BLaER1 treated with 17β-estradiol and CSF1 and Interleukin-3, amounts not matched to agents 10 nM and 100 nM (cell line): Measurements from ENCODE around the gene HECTD3.
A peak's percentile ranks its signal among the peaks of the same experiment; 100 is the strongest.

Experiments
- H3K27ac ChIP-seq, 11 experiments: shearing (Covaris generic); formaldehyde crosslinking; 2 replicates each; pipeline ENCODE4 v1.8.1; 2022
- H3K27me3 ChIP-seq, 11 experiments: shearing (Covaris generic); formaldehyde crosslinking; 2 replicates each; pipeline ENCODE4 v1.8.1; 2022
- H3K36me3 ChIP-seq, 11 experiments: shearing (Covaris generic); formaldehyde crosslinking; 2 replicates each; pipeline ENCODE4 v1.8.1; 2022
- H3K4me1 ChIP-seq, 10 experiments: shearing (Covaris generic); formaldehyde crosslinking; 2 replicates each; pipeline ENCODE4 v1.8.1; 2022
- H3K4me2 ChIP-seq, 11 experiments: shearing (Covaris generic); formaldehyde crosslinking; 2 replicates each; pipeline ENCODE4 v1.8.1; 2022
- H3K4me3 ChIP-seq, 10 experiments: shearing (Covaris generic); formaldehyde crosslinking; 2 replicates each; pipeline ENCODE4 v1.8.1; 2022
- H3K9ac ChIP-seq, 11 experiments: shearing (Covaris generic); formaldehyde crosslinking; 2 replicates each; pipeline ENCODE4 v1.8.1; 2022
- H3K9me3 ChIP-seq, 11 experiments: shearing (Covaris generic); formaldehyde crosslinking; replicated peaks in 1 of 11; 2 replicates each; pipeline ENCODE4 v1.8.1; 2022
- H4K20me1 ChIP-seq, 11 experiments: shearing (Covaris generic); formaldehyde crosslinking; 2 replicates each; pipeline ENCODE4 v1.8.1; 2022
- Cebpa-rat ChIP-seq, 11 experiments: shearing (Covaris generic); IDR thresholded peaks; 2 replicates each; pipeline ENCODE4 v1.8.1; 2022

HECTD3 gene

DNA sequence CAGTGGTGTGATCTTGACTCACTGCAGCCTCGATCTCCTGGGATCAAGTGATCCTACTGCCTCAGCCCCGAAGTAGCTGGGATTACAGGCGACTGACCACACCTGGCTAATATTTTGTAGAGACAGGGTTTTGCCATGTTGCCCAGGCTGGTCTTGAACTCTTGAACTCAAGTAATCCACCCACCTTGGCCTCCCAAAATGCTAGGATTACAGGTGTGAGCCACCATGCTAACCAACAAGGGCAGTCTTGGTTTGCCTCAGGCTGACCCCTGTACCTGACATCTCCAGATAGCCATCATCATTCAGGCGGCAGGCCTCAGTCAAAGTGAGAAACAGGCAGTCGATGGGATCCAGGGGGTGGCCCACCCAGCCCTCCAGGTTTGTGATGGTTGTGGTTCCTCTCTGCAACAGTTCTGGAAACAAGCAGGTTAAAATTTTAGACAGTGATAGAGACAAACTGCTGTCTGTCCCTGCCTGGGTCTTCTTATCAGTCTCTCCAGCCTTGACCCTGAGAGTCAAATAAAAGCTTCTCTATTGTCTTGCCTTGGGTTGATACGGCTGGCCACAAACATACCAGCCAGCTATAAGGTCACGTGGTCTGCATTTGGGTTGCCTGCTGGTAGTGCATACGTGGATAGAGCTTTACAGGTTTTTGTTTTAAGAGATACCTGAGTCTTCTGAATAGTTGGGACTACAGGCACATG, 27.7 kb upstream of the HECTD3 start:
- H4K20me1 ChIP-seq: no peaks in the 10 kb centered on the region
- no peak overlapping the region for H3K27ac ChIP-seq
- H3K4me2 ChIP-seq: no peak overlapping the region

DNA sequence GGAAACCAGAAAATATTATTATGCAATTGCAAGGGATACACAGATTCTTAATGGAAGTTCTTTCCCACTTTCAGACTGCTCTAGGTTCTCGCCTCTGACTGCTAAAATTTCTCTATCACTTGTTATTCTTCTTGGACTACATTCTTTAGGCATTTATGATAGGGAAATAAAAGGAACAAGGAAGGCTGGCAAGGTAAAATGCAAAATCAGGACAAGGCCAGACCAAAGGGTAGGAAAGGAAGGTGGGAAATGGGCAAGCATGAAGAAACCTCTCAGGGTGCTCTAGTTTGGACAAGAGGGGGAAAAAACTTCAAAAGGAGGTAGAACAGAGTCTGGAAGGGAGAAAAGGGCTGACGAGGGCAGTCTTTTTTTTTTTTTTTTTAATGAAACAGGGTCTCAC, 27.1 kb upstream of the HECTD3 start:
- Histone ChIP-seq H3K9me3 (no peaks in the 10 kb centered on the region), H3K27ac (no peak overlapping the region), H4K20me1 (no peaks in the 10 kb centered on the region), H3K4me3 (no peak overlapping the region), H3K36me3 (no peaks in the 10 kb centered on the region), H3K9ac (no peak overlapping the region), H3K4me2 (no peak overlapping the region), H3K27me3 (no peaks in the 10 kb centered on the region), H3K4me1 (peaks cover 0 to 4% (median 0%) of the 10 kb centered on the region in 10 experiments; a peak in 2 of 20 replicates)
- no peak for TF ChIP-seq Cebpa-rat (IDR thresholded peaks at IDR 0.05)

More for the DNA sequence above, 27.7 kb upstream of the HECTD3 start:
- H3K4me1 ChIP-seq: no peaks in the 10 kb centered on the region
- H3K4me3 ChIP-seq: no peak overlapping the region
- TF ChIP-seq Cebpa-rat (IDR thresholded peaks at IDR 0.05): no peak
- H3K9ac ChIP-seq: no peak overlapping the region
- H3K27me3 ChIP-seq: no peaks in the 10 kb centered on the region
- H3K36me3 ChIP-seq: no peaks in the 10 kb centered on the region
- no peaks in the 10 kb centered on the region for H3K9me3 ChIP-seq

DNA sequence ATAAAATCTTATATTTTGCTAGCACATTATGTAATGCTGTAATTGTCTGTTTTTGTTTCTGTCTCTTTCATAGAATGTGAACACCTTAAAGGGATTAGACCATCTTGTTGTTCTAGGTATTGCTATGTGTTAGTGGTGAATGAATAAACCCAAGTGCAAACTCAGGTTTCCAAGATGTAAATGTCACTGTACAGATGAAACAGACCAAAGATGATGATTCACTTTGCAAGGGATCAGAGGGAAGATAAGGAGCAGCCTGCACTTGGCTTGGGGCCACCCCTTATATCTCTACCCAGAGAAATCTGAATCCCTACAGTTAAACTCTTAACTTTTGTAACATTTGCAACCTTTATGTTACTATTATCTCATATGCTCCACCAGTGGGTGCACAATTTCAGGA, 26.3 kb upstream of the HECTD3 start:
- Histone ChIP-seq H3K9ac (no peak overlapping the region), H3K36me3 (no peaks in the 10 kb centered on the region), H4K20me1 (no peaks in the 10 kb centered on the region), H3K4me1 (peaks cover 0 to 5% (median 0%) of the 10 kb centered on the region in 10 experiments; a peak in 2 of 20 replicates), H3K27ac (no peak overlapping the region), H3K4me2 (no peak overlapping the region), H3K9me3 (no peaks in the 10 kb centered on the region), H3K27me3 (no peaks in the 10 kb centered on the region), H3K4me3 (no peak overlapping the region)
- no peak for TF ChIP-seq Cebpa-rat (IDR thresholded peaks at IDR 0.05)

DNA sequence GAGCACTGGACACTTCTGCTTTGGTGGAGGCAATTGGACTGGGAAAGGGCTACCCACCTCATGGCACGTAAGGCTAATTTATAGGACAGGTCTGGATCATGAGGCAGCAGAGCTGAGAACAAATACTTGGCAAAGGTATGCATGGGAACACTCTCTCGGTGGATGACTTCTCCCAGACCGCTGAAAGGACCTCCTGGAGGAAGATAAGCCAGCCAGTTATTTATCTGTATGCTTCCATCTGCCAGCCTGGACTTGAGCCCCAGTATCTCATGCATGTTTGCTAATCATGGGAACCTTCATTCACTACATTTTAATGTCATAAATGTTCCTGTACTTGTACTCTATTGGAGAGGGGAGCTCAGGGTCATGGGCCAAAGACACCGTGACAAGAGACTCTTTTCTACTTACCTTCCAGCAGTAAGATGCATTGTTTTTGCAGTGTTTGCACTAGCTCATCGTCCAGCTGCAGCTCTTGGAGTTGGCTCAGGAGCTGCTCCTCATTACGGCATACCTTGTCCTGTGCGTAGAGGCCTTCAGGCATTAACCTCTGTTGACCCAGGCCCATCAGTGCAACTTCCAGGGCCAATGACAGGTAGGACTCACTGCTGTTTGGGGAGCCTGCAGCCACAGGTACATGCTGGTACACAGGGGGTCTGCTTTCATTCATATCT, 24.6 kb upstream of the HECTD3 start:
- Histone ChIP-seq H3K9me3 (no peaks in the 10 kb centered on the region), H3K27me3 (no peaks in the 10 kb centered on the region), H3K36me3 (no peaks in the 10 kb centered on the region), H4K20me1 (no peaks in the 10 kb centered on the region), H3K4me1 (peaks cover 0 to 5% (median 0%) of the 10 kb centered on the region in 10 experiments; a peak in 2 of 20 replicates), H3K27ac (no peak overlapping the region), H3K4me3 (no peak overlapping the region), H3K9ac (no peak overlapping the region), H3K4me2 (no peak overlapping the region)
- TF ChIP-seq Cebpa-rat (IDR thresholded peaks at IDR 0.05): no peak

DNA sequence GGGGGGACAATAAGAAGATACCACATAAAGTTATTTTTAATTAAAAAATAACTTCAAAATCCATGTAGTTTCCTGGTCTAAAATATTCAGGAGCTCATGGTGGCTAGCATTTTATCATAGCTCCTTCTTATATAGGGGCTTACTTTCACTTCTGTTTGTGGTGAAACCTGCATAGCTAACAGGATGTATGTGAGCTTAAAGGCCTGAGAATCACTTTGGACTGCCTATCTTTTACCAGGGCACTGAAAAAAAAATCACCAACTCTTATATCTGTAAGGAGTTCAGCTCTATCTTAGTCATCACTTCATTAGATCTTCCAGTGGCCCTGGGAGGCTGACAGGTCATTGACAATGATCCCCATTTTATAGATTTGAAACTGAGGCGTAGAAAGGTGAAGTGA, 22.2 kb upstream of the HECTD3 start:
- Histone ChIP-seq H3K4me3 (no peak overlapping the region), H3K27ac (no peak overlapping the region), H3K36me3 (no peaks in the 10 kb centered on the region), H3K9me3 (no peaks in the 10 kb centered on the region), H3K9ac (no peak overlapping the region), H3K4me2 (no peak overlapping the region), H3K4me1 (peaks cover 0 to 5% (median 0%) of the 10 kb centered on the region in 10 experiments; a peak in 2 of 20 replicates), H4K20me1 (no peaks in the 10 kb centered on the region), H3K27me3 (no peaks in the 10 kb centered on the region)
- TF ChIP-seq Cebpa-rat (IDR thresholded peaks at IDR 0.05): no peak

DNA sequence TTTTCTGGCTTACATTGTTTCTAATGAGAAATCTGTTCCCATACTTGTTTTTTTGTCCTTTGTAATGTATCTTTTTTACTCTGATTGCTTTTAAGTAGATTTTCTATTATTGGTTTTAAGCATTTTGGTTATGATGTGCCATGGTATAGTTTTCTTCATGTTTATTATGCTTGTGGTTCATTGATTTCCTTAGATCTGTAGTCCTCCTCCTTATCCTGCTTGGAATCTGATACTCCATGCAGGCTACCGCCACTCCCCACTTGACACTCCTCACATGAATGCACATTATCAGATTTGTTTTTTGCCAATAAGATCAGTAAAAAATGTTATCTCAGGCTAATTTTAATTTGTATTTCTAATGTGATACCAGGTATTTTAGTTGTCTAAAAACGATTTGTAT, 21.7 kb upstream of the HECTD3 start:
- H3K4me2 ChIP-seq: no peak overlapping the region
- H3K27ac ChIP-seq: no peak overlapping the region
- peaks cover 0 to 5% (median 0%) of the 10 kb centered on the region in 10 experiments; a peak in 2 of 20 replicates for H3K4me1 ChIP-seq
- H3K27me3 ChIP-seq: no peaks in the 10 kb centered on the region
- no peak overlapping the region for H3K4me3 ChIP-seq
- H3K9ac ChIP-seq: no peak overlapping the region
- TF ChIP-seq Cebpa-rat (IDR thresholded peaks at IDR 0.05): no peak
- H4K20me1 ChIP-seq: no peaks in the 10 kb centered on the region
- H3K36me3 ChIP-seq: no peaks in the 10 kb centered on the region
- no peaks in the 10 kb centered on the region for H3K9me3 ChIP-seq

DNA sequence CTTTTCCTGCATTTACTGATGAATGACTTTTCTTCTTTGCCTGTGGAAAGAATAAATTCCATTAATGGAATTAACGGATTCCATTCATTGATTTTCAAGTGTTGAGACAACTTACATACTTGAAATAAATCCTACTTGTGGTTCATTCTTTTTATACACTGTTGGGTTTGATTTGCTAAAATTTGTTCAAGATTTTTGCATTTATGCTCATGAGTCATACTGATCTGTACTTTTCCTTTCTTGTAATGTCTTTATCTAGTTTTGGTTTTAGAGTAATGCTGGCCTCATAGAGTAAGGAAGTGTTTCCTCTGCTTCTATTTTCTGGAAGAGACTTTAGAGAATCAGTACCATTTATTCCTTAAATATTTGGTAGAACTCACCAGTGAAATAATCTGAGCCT, 15.3 kb upstream of the HECTD3 start:
- no peaks in the 10 kb centered on the region for H3K36me3 ChIP-seq
- no peak overlapping the region for H3K4me3 ChIP-seq
- H4K20me1 ChIP-seq: no peaks in the 10 kb centered on the region
- no peak overlapping the region for H3K9ac ChIP-seq
- H3K9me3 ChIP-seq: peaks cover 0 to 5% (median 0%) of the 10 kb centered on the region in 11 experiments; a peak in 2 of 22 replicates
- no peak overlapping the region for H3K27ac ChIP-seq
- no peaks in the 10 kb centered on the region for H3K4me1 ChIP-seq
- no peak for TF ChIP-seq Cebpa-rat (IDR thresholded peaks at IDR 0.05)
- H3K4me2 ChIP-seq: no peak overlapping the region
- H3K27me3 ChIP-seq: no peaks in the 10 kb centered on the region

DNA sequence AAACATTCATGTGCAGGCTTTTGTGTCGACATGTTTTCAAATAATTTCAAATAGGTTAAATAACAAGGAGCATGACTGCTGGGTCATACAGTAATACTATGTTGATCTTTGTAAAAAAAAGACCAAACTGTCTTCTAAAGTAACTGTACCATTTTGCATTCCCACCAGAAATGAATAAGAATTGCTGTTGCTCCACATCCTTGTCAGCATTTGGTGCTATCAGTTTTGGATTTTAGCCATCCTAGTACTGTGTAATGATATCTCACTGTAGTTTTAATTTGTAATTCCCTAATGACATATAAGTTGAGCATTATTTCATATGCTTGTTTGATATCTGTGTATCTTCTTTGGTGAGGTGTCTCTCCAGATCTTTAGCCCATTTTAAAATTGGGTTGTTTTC, 12.5 kb upstream of the HECTD3 start:
- Histone ChIP-seq H3K27ac (no peak overlapping the region), H3K27me3 (no peaks in the 10 kb centered on the region), H3K4me1 (peaks cover 0 to 11% (median 6%) of the 10 kb centered on the region in 10 experiments; a peak in 11 of 20 replicates), H3K36me3 (no peaks in the 10 kb centered on the region), H3K4me2 (no peak overlapping the region), H3K9me3 (peaks cover 0 to 5% (median 0%) of the 10 kb centered on the region in 11 experiments; a peak in 2 of 22 replicates), H4K20me1 (no peaks in the 10 kb centered on the region), H3K4me3 (no peak overlapping the region), H3K9ac (no peak overlapping the region)
- no peak for TF ChIP-seq Cebpa-rat (IDR thresholded peaks at IDR 0.05)

DNA sequence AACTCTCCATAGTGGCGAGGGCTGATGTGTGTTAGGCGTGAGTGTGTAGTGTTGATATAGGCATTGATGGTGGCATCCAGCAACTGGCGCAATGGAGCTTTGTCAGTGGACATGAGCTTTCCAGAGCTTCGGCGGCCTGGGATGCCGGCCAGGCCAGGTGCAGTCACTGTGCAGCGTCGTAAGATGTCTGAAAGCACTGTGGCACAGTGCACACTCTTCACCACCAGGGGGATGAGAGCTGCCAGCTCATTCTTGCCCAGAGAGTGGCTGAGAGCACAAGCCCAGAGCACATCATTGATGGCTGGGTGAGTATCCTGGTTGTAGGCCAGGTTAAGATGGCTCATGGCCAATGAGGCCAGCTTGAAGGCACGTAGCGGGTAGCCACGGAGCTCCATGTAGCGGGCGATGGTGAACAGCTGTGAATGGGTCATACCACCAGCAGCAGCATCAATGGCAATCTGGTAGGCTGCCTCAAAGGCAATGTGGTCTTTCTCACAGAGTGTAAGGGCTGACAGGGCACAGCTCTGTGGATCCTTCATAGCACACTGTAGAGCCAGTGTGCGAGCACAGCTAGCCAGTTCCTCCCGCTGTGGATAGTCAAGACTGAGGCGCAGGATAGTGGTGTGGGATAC, 7.6 kb upstream of the HECTD3 start:
- Histone ChIP-seq H3K36me3 (peaks cover 7 to 17% (median 13%) of the 10 kb centered on the region in 11 experiments; a peak in 17 of 22 replicates), H3K27me3 (no peaks in the 10 kb centered on the region), H4K20me1 (no peaks in the 10 kb centered on the region; a peak in 1 of 22 replicates), H3K9ac (no peak overlapping the region), H3K4me1 (peaks cover 9 to 15% (median 12%) of the 10 kb centered on the region in 10 experiments), H3K9me3 (peaks cover 0 to 3% (median 0%) of the 10 kb centered on the region in 11 experiments; a peak in 2 of 22 replicates), H3K4me2 (0 out of 22 replicates have a peak overlapping the region, but pooled peaks of 1 of the 11 experiments have one; percentile 43), H3K4me3 (no peak overlapping the region), H3K27ac (no peak overlapping the region)
- no peak for TF ChIP-seq Cebpa-rat (IDR thresholded peaks at IDR 0.05)
